ENCODE data around the gene SLC27A4. TPM values are rescaled to one million over a fixed set of nuclear protein-coding genes. Genes with fewer than 3 reads are reported as not detected.

Gene SLC27A4
- total RNA-seq, 2 experiments from 2014 or later = 10.5 to 11.2 TPM

- intact Hi-C loops (cut with micrococcal nuclease) = no loop called here
- H3K27me3 Mint-ChIP-seq = no peaks in the 10 kb centered on the region
- no peak overlapping the region for H3K27ac Mint-ChIP-seq
- H3K4me1 Mint-ChIP-seq (ENCODE audit: low read depth) = peaks cover 4% of the 10 kb centered on the region
- no peaks in the 10 kb centered on the region for H3K9me3 Mint-ChIP-seq
- ATAC-seq = no peak
- H3K4me3 Mint-ChIP-seq = no peak overlapping the region
- H3K36me3 Mint-ChIP-seq (ENCODE audit: low read depth) = peaks cover 7% of the 10 kb centered on the region
- ChIA-PET POLR2A (interaction anchor here (0.9 kb wide), 1 partner anchor 18 kb away, joined by 3 read pairs; no protein-coding TSS in a partner anchor), CTCF (no interaction called here)
- TF ChIP-seq, protein P1, sequence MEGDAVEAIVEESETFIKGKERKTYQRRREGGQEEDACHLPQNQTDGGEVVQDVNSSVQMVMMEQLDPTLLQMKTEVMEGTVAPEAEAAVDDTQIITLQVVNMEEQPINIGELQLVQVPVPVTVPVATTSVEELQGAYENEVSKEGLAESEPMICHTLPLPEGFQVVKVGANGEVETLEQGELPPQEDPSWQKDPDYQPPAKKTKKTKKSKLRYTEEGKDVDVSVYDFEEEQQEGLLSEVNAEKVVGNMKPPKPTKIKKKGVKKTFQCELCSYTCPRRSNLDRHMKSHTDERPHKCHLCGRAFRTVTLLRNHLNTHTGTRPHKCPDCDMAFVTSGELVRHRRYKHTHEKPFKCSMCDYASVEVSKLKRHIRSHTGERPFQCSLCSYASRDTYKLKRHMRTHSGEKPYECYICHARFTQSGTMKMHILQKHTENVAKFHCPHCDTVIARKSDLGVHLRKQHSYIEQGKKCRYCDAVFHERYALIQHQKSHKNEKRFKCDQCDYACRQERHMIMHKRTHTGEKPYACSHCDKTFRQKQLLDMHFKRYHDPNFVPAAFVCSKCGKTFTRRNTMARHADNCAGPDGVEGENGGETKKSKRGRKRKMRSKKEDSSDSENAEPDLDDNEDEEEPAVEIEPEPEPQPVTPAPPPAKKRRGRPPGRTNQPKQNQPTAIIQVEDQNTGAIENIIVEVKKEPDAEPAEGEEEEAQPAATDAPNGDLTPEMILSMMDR (IDR thresholded peaks at IDR 0.05) = no peak
- DNase-seq = no peak
Measured at GRCh38 chr9:128317629-128318028, 22.7 kb upstream of the SLC27A4 start.

GRCh38 chr9:128321343-128321742 is 19.0 kb upstream of the SLC27A4 start:
- TF ChIP-seq, protein P1 (IDR thresholded peaks at IDR 0.05) = no peak
- no peak for DNase-seq
- H3K36me3 Mint-ChIP-seq (ENCODE audit: low read depth) = peaks cover 16% of the 10 kb centered on the region
- H3K27me3 Mint-ChIP-seq = no peaks in the 10 kb centered on the region
- CTCF ChIA-PET = interaction anchor here (3.4 kb wide), 1 partner anchor 26 kb away, joined by 10 read pairs; no protein-coding TSS in a partner anchor
- H3K4me3 Mint-ChIP-seq = peak overlapping the region; percentile 99
- H3K4me1 Mint-ChIP-seq (ENCODE audit: low read depth) = peaks cover 24% of the 10 kb centered on the region
- ATAC-seq = no peak
- H3K9me3 Mint-ChIP-seq = no peaks in the 10 kb centered on the region
- peak overlapping the region; percentile 97 for H3K27ac Mint-ChIP-seq
- POLR2A ChIA-PET = interaction anchor here (0.8 to 2.0 kb wide), 7 partner anchors 12 to 67 kb away, joined by 3 to 7 read pairs (median 4); no protein-coding TSS in a partner anchor
- intact Hi-C loops (cut with micrococcal nuclease) = no loop called here

DNA sequence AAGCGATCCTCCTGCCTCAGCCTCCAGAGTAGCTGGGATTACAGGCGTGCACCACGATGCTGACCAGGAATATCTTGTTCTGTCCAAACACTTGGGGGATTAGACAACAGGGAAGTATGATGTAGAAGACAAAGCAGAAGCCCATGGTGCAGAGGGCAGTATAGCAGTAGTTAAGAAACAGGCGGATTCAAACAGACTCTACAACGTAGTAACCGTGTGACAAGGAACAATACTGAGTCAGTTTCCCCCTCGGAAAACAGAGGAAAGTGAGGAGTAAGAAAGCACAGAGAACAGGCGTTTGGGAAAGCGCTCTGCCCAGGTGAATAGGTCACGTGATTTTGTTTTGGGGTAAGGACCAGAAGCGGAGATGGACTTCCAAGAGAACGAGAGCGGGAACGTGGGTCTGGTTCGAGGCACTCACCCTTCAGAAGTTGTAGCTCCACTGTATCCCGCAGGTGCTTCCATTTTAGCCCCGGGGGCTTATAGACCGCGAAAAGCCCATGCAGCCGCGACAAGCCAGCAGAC is 18.4 kb upstream of the SLC27A4 start:
- DNase-seq (no peak), ATAC-seq (peak; percentile 3)
- TF ChIP-seq, protein P1 (IDR thresholded peaks at IDR 0.05) = no peak
- peaks cover 24% of the 10 kb centered on the region for H3K4me1 Mint-ChIP-seq (ENCODE audit: low read depth)
- ChIA-PET POLR2A (interaction anchor here (0.6 to 2.0 kb wide), 11 partner anchors 12 to 231 kb away, joined by 3 to 7 read pairs (median 4); partner anchors contain the start of genes SPTAN1 and URM1), CTCF (interaction anchor here (3.4 kb wide), 1 partner anchor 26 kb away, joined by 10 read pairs; no protein-coding TSS in a partner anchor)
- H3K36me3 Mint-ChIP-seq (ENCODE audit: low read depth) = peaks cover 12% of the 10 kb centered on the region
- peak overlapping the region; percentile 99 for H3K4me3 Mint-ChIP-seq
- no peaks in the 10 kb centered on the region for H3K27me3 Mint-ChIP-seq
- no peaks in the 10 kb centered on the region for H3K9me3 Mint-ChIP-seq
- peak overlapping the region; percentile 97 for H3K27ac Mint-ChIP-seq
- intact Hi-C loops (cut with micrococcal nuclease) = no loop called here

GRCh38 chr9:128322404-128323211 is 17.7 kb upstream of the SLC27A4 start, which contains the start of the genes COQ4 and TRUB2:
Gene COQ4 (plus strand): TSS chr9:128322839. CDS start chr9:128322859, 20 bp downstream.
Gene TRUB2 (minus strand): TSS chr9:128322447. CDS start chr9:128322408, 39 bp downstream.
- Mint-ChIP-seq H3K27ac (peak within 1 kb of the TSS; percentile 97), H3K4me3 (peak within 1 kb of the TSS; percentile 99), H3K9me3 (no peaks in the 10 kb centered on the region), H3K4me1 (ENCODE audit: low read depth) (peaks cover 24% of the 10 kb centered on the region), H3K27me3 (no peaks in the 10 kb centered on the region), H3K36me3 (ENCODE audit: low read depth) (peaks cover 9% of the 10 kb centered on the region)
- ChIA-PET CTCF (interaction anchor here (0.7 to 3.4 kb wide), 2 partner anchors 19 to 27 kb away, joined by 3 to 10 read pairs; no protein-coding TSS in a partner anchor), POLR2A (interaction anchor here (0.6 to 2.0 kb wide), 9 partner anchors 10 to 230 kb away, joined by 3 to 7 read pairs (median 4); partner anchors contain the start of genes SPTAN1 and URM1)
- DNase-seq = peak; percentile 96
- TF ChIP-seq, protein P1 (IDR thresholded peaks at IDR 0.05) = no peak
- intact Hi-C loops (cut with micrococcal nuclease) = no loop called here
- peak; percentile 87 for ATAC-seq

Data from activated CD8-positive, alpha-beta T cell treated with anti-CD3 and anti-CD28 coated beads for 36 hours (primary cell).